Left forelimb (tissue), 1 donor: Measurements from ENCODE around the gene ADD1.
"Not testable (repeated sequence)": the region's sequence is repeated elsewhere in the genome, so short reads cannot be mapped to it uniquely, and the experiment has no call there.

ENCODE experiments used
- DNase-seq: peaks from one replicate; pipeline ENCODE4 v3.0.0-alpha.2; 2018; ENCODE audit warnings: low spot score

The ADD1 gene

GRCh38 chr4:2934077-2934812 lies 90.6 kb downstream of the ADD1 start:
- peak; percentile 75 for DNase-seq

GRCh38 chr4:2934813-2935761 lies 91.4 kb downstream of the ADD1 start:
- DNase-seq: peak; percentile 97

- peak; percentile 47 for DNase-seq
Measured at GRCh38 chr4:2935762-2936743, 92.4 kb downstream of the ADD1 start.

- peak; percentile 17 for DNase-seq
Measured at GRCh38 chr4:2936773-2937145, 93.1 kb downstream of the ADD1 start.

- peak; percentile 54 for DNase-seq
Measured at GRCh38 chr4:2937146-2937857, 93.7 kb downstream of the ADD1 start.

- no peak for DNase-seq
Measured at GRCh38 chr4:2937986-2938385, 94.3 kb downstream of the ADD1 start.

GRCh38 chr4:2938411-2938810 lies 94.8 kb downstream of the ADD1 start:
- not testable (repeated sequence) for DNase-seq

GRCh38 chr4:2938906-2939305 lies 95.3 kb downstream of the ADD1 start:
- DNase-seq: peak; percentile 42

GRCh38 chr4:2939383-2940243 lies 96.0 kb downstream of the ADD1 start:
- peak; percentile 46 for DNase-seq

GRCh38 chr4:2940267-2941137 lies 96.9 kb downstream of the ADD1 start:
- DNase-seq: peak; percentile 41

GRCh38 chr4:2941138-2942036 lies 97.7 kb downstream of the ADD1 start:
- DNase-seq: peak; percentile 54

- DNase-seq: peak; percentile 57
Measured at GRCh38 chr4:2942037-2942531, 98.4 kb downstream of the ADD1 start.

- DNase-seq: peak; percentile 57
Measured at GRCh38 chr4:2942532-2943363, 99.1 kb downstream of the ADD1 start.

GRCh38 chr4:2943364-2944090 lies 99.9 kb downstream of the ADD1 start:
- DNase-seq: peak; percentile 50

GRCh38 chr4:2944091-2944482 lies 100.4 kb downstream of the ADD1 start:
- peak; percentile 48 for DNase-seq
